DOHH2 (cell line): ENCODE results near the gene SEC31B.

ENCODE experiments used
- CTCF ChIP-seq: fragments of 200-600 bp; sonication (generic); IDR thresholded peaks from one replicate; pipeline ENCODE4 v1.5.1; 2014; ENCODE audit warnings: antibody characterized with exemption, mild to moderate bottlenecking, low read depth, low read length; ENCODE audit not compliant: poor library complexity, severe bottlenecking
- EZH2phosphoT487 ChIP-seq: fragments of 200-600 bp; sonication (generic); IDR thresholded peaks from 2 replicates; pipeline ENCODE4 v1.6.1; 2017; ENCODE audit warnings: borderline replicate concordance, mild to moderate bottlenecking, antibody characterized with exemption, low read length, moderate library complexity, mixed read lengths

- no peak for TF ChIP-seq CTCF
- TF ChIP-seq EZH2phosphoT487: no peak
These were observed 31.5 kb upstream of the SEC31B start for GRCh38 chr10:100551196-100551595.
